GM21423 (cell line): ENCODE data around the gene TMEM37.

ENCODE experiments used
- ATAC-seq: cut with Tn5 transposase; IDR thresholded peaks from one replicate; pipeline ENCODE4 v1.9.1; 2021; ENCODE audit warnings: mild to moderate bottlenecking, moderate library complexity; ENCODE audit not compliant: unreplicated experiment

Gene TMEM37

GRCh38 chr2:119432851-119433522 lies 1.3 kb downstream of the TMEM37 start:
- ATAC-seq: no peak

- ATAC-seq: no peak
Measured at GRCh38 chr2:119433636-119434327, 2.1 kb downstream of the TMEM37 start.

GRCh38 chr2:119434664-119435063 lies 3.0 kb downstream of the TMEM37 start:
- no peak for ATAC-seq

GRCh38 chr2:119435081-119435952 lies 3.7 kb downstream of the TMEM37 start:
- no peak for ATAC-seq

- ATAC-seq: no peak
Measured at GRCh38 chr2:119435953-119436297, 4.3 kb downstream of the TMEM37 start.

GRCh38 chr2:119436993-119437772 lies 5.5 kb downstream of the TMEM37 start:
- no peak for ATAC-seq

- ATAC-seq: no peak
Measured at GRCh38 chr2:119438128-119438656, 6.5 kb downstream of the TMEM37 start.

GRCh38 chr2:119438726-119439284 lies 7.2 kb downstream of the TMEM37 start:
- ATAC-seq: no peak

- no peak for ATAC-seq
Measured at GRCh38 chr2:119439574-119440500, 8.2 kb downstream of the TMEM37 start.

- ATAC-seq: no peak
Measured at GRCh38 chr2:119440501-119440870, 8.8 kb downstream of the TMEM37 start.

GRCh38 chr2:119440873-119441272 lies 9.2 kb downstream of the TMEM37 start:
- ATAC-seq: no peak

- ATAC-seq: no peak
Measured at GRCh38 chr2:119441376-119442225, 9.9 kb downstream of the TMEM37 start.

GRCh38 chr2:119442226-119442619 lies 10.6 kb downstream of the TMEM37 start:
- ATAC-seq: no peak

- ATAC-seq: no peak
Measured at GRCh38 chr2:119442850-119443249, 11.2 kb downstream of the TMEM37 start.

GRCh38 chr2:119446037-119446436 lies 14.4 kb downstream of the TMEM37 start:
- no peak for ATAC-seq

- no peak for ATAC-seq
Measured at GRCh38 chr2:119448427-119449141, 16.9 kb downstream of the TMEM37 start.

- no peak for ATAC-seq
Measured at GRCh38 chr2:119449521-119449920, 17.9 kb downstream of the TMEM37 start.
